Neuronal stem cell (in vitro differentiated cells): ENCODE results near the gene GRIA1.

Experiments
- DNase-seq: peaks from one replicate; pipeline ENCODE4 v3.0.0-alpha.2; 2013; ENCODE audit warnings: low spot score
- H2AFZ ChIP-seq: one replicate; pipeline ENCODE4 v1.6.1; 2013; ENCODE audit warnings: mild to moderate bottlenecking, low read length, inconsistent platforms
- H2AK5ac ChIP-seq: 2 replicates; pipeline ENCODE4 v1.6.1; 2013; ENCODE audit warnings: low read depth, mild to moderate bottlenecking, inconsistent platforms, low read length, moderate library complexity, mixed read lengths
- H2BK120ac ChIP-seq: 2 replicates; pipeline ENCODE4 v1.6.1; 2013; ENCODE audit warnings: low read depth, mild to moderate bottlenecking, inconsistent platforms, low read length, moderate library complexity, mixed read lengths
- H2BK12ac ChIP-seq: one replicate; pipeline ENCODE4 v1.6.1; 2013; ENCODE audit warnings: low read length, inconsistent platforms
- H2BK15ac ChIP-seq: 2 replicates; pipeline ENCODE4 v1.6.1; 2013; ENCODE audit warnings: mild to moderate bottlenecking, low read length, inconsistent platforms, mixed read lengths
- H2BK5ac ChIP-seq: one replicate; pipeline ENCODE4 v1.6.1; 2013; ENCODE audit warnings: inconsistent platforms, mild to moderate bottlenecking, low read length, moderate library complexity
- H3K14ac ChIP-seq: one replicate; pipeline ENCODE4 v1.6.1; 2013; ENCODE audit warnings: low read length, inconsistent platforms
- H3K18ac ChIP-seq: 2 replicates; pipeline ENCODE4 v1.6.1; 2013; ENCODE audit warnings: low read length, inconsistent platforms
- H3K23ac ChIP-seq: 2 replicates; pipeline ENCODE4 v1.6.1; 2013; ENCODE audit warnings: low read depth, mild to moderate bottlenecking, mixed read lengths, low read length, inconsistent platforms; ENCODE audit not compliant: poor library complexity
- H3K27ac ChIP-seq: replicated peaks from 3 replicates; pipeline ENCODE4 v1.5.1; 2013; ENCODE audit warnings: low read length, inconsistent platforms
- H3K27me3 ChIP-seq, 3 experiments: 2 replicates each; pipeline ENCODE4 v1.6.1; 2013; ENCODE audit warnings: low read length in 3 of 3, mild to moderate bottlenecking in 2 of 3, inconsistent platforms in 1 of 3, low read depth in 1 of 3, mixed read lengths in 1 of 3, moderate library complexity in 1 of 3; ENCODE audit not compliant: control insufficient read depth in 3 of 3, insufficient read depth in 3 of 3
- H3K36me3 ChIP-seq, 2 donors: replicated peaks in 1 of 2; 2 replicates each; pipeline ENCODE4 v1.6.1; 2013; ENCODE audit warnings: low read length in 2 of 2; ENCODE audit not compliant: control insufficient read depth in 2 of 2, insufficient read depth in 2 of 2
- H3K4ac ChIP-seq: 2 replicates; pipeline ENCODE4 v1.6.1; 2013; ENCODE audit warnings: inconsistent platforms, mild to moderate bottlenecking, low read length, moderate library complexity
- H3K4me1 ChIP-seq, 2 donors: 1 replicate in 1 of 2; 2 replicates in 1 of 2; pipeline ENCODE4 v1.6.1; 2013; ENCODE audit warnings: low read length in 2 of 2, low read depth in 1 of 2; ENCODE audit not compliant: control insufficient read depth in 2 of 2, insufficient read depth in 1 of 2
- H3K4me2 ChIP-seq: one replicate; pipeline ENCODE4 v1.6.1; 2013; ENCODE audit warnings: mild to moderate bottlenecking, low read length, inconsistent platforms; ENCODE audit not compliant: insufficient read depth, poor library complexity, severe bottlenecking
- H3K4me3 ChIP-seq, 2 donors: 2 replicates each; pipeline ENCODE4 v1.5.1; 2013; ENCODE audit warnings: low read length in 2 of 2, mild to moderate bottlenecking in 2 of 2, inconsistent platforms in 1 of 2, moderate library complexity in 1 of 2
- H3K79me1 ChIP-seq: one replicate; pipeline ENCODE4 v1.6.1; 2013; ENCODE audit warnings: low read depth, mild to moderate bottlenecking, inconsistent platforms, low read length, moderate library complexity
- H3K9ac ChIP-seq: one replicate; pipeline ENCODE4 v1.6.1; 2013; ENCODE audit warnings: mild to moderate bottlenecking, low read depth, low read length, inconsistent platforms; ENCODE audit not compliant: poor library complexity
- H3K9me3 ChIP-seq, 2 donors: replicated peaks in 1 of 2; 2 replicates each; pipeline versions ENCODE3 to v1.6.1; 2013; ENCODE audit warnings: low read length in 2 of 2, mild to moderate bottlenecking in 2 of 2, inconsistent platforms in 1 of 2, low read depth in 1 of 2, mixed read lengths in 1 of 2, moderate library complexity in 1 of 2; ENCODE audit not compliant: control insufficient read depth in 2 of 2, insufficient read depth in 1 of 2
- H4K8ac ChIP-seq: one replicate; pipeline ENCODE4 v1.6.1; 2013; ENCODE audit warnings: low read depth, mild to moderate bottlenecking, inconsistent platforms, low read length, moderate library complexity
- H4K91ac ChIP-seq: one replicate; pipeline ENCODE4 v1.6.1; 2013; ENCODE audit warnings: low read length, low read depth, mild to moderate bottlenecking, inconsistent platforms; ENCODE audit not compliant: poor library complexity
- WGBS, 2 donors: extraction: QIAGEN DNeasy Blood & Tissue Kit; methylation state at CpG; one replicate each; pipeline ENCODE4 v1.1.7; 2013; ENCODE audit warnings: missing lambda C conversion rate in 2 of 2, mixed read lengths in 1 of 2; ENCODE audit not compliant: insufficient read length in 2 of 2, insufficient replicate concordance in 1 of 2; ENCODE audit errors: extremely low coverage in 2 of 2; 5-methylcytosine and 5-hydroxymethylcytosine counted together

Gene GRIA1

DNA sequence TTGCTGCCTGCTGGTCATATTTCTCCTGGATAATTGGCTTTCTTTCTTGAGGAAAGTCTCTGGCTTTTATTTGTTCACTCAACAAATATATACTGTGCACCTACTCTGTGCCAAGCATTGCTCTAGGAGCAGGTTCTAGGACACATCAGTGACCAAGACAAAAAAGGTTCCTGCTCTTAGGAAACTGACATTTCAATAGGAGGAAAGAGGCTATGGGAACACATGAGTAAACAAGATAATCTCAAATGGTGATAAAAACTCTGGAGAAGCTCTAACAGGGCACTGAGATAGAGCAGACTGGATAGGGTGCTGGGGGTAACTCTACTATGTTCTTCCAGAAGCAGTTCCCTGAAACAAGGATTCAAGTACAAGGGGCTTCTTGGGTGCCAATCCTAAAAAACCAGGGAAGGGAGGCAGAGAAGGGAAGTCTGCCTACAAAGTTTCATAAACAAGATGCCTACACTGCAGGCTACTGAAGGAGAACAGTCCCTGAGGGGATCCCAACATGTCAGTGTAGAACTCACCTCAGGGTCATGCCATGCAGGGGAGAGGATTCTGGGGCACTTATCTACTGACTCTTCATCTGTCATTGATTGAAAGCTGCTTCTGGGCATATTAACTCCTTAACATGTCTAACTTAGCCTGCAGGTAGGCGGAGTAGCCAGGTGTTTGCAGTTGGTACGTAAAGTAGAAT is 181.3 kb downstream of the GRIA1 start:
- DNase-seq: no peak
- H3K4me3 ChIP-seq: no peak overlapping the region
- peaks cover 4 to 24% of the 10 kb centered on the region in 2 donors for H3K36me3 ChIP-seq
- no peak overlapping the region for H3K23ac ChIP-seq
- no CpG with 5 or more reads among the region's 2 CpGs for WGBS, 2 donors
- no peak overlapping the region for H4K91ac ChIP-seq
- H2AFZ ChIP-seq: no peak overlapping the region
- no peaks in the 10 kb centered on the region for H3K4me1 ChIP-seq
- H4K8ac ChIP-seq: no peak overlapping the region
- no peak overlapping the region for H2BK15ac ChIP-seq
- H2AK5ac ChIP-seq: no peak overlapping the region
- no peaks in the 10 kb centered on the region for H3K27me3 ChIP-seq
- no peak overlapping the region for H3K27ac ChIP-seq
- no peak overlapping the region for H2BK120ac ChIP-seq
- peaks cover 0 to 4% of the 10 kb centered on the region in 2 donors for H3K9me3 ChIP-seq
- H3K4me2 ChIP-seq: no peak overlapping the region
- no peaks in the 10 kb centered on the region for H3K79me1 ChIP-seq
- H3K9ac ChIP-seq: no peak overlapping the region
- no peak overlapping the region for H3K18ac ChIP-seq
- no peak overlapping the region for H2BK5ac ChIP-seq
- H3K14ac ChIP-seq: no peak overlapping the region
- H3K4ac ChIP-seq: no peak overlapping the region
- no peak overlapping the region for H2BK12ac ChIP-seq

DNA sequence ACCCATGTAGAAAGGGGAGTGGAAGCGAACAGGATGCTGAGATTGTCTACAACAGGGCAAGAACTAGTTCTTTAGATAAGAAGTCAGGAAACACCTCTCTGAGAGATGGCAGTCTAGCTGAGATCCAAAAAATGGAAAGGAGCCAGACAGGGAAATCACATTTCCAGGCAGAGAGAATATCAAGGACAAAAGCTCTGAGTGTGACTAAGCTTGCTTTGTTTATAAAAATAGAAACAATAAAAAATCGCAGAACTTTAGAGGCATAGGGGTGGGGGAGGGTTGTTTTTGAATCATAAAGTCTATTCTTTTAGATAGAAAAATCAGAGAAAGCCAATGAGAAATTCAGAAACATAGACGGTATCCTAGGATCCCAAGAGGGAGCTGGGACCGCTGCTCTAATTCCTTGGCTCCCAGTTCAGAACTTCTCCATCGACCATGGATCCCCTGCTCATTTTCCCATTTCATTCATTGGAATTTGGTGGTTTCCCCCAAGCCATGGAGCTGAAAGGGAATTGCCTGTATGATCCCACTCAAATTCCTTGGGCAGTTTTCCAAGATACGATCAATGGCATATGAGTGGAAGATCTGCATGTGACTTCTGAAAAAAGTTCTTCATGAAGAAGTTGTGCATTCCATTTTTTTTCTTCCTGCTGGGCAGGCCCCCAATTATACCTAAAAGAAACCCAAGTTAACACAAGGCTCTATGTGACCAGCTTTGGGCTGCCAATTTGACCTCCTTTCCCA is 182.0 kb downstream of the GRIA1 start:
- Histone ChIP-seq H4K8ac (no peak overlapping the region), H3K4me1 (no peaks in the 10 kb centered on the region), H3K9me3 (peaks cover 0 to 4% of the 10 kb centered on the region in 2 donors)

DNA sequence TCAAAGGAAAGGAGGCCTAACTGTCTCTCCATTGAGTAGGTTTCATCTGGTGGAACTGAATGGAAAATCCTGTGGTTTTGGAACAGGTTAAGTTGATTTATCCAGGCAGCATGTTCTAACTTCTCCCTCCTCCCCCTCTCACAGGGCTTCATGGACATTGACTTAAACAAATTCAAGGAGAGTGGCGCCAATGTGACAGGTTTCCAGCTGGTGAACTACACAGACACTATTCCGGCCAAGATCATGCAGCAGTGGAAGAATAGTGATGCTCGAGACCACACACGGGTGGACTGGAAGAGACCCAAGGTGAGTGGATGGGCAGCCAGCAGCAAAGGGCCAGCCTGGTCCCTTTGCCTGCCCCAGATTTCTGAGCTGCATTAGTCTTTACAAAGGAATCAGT is 183.9 kb downstream of the GRIA1 start:
- Histone ChIP-seq H3K14ac (no peak overlapping the region), H4K91ac (no peak overlapping the region), H3K9me3 (peaks cover 0 to 13% of the 10 kb centered on the region in 2 donors), H3K4me2 (no peak overlapping the region), H3K18ac (no peak overlapping the region), H3K79me1 (no peaks in the 10 kb centered on the region), H2BK120ac (no peak overlapping the region), H2BK12ac (no peak overlapping the region), H3K23ac (no peak overlapping the region), H2AK5ac (no peak overlapping the region), H3K36me3 (peaks cover 7 to 48% of the 10 kb centered on the region in 2 donors), H2BK5ac (no peak overlapping the region), H3K4me3 (no peak overlapping the region), H3K27ac (no peak overlapping the region), H3K9ac (no peak overlapping the region), H2BK15ac (no peak overlapping the region), H3K27me3 (no peaks in the 10 kb centered on the region), H3K4ac (no peak overlapping the region), H3K4me1 (no peaks in the 10 kb centered on the region), H2AFZ (no peak overlapping the region), H4K8ac (no peak overlapping the region)
- no peak for DNase-seq
- WGBS, 2 donors: no CpG with 5 or more reads among the region's 4 CpGs

More for the DNA sequence above, 182.0 kb downstream of the GRIA1 start:
- Histone ChIP-seq H2BK15ac (no peak overlapping the region), H2AFZ (no peak overlapping the region), H3K27me3 (no peaks in the 10 kb centered on the region), H3K79me1 (no peaks in the 10 kb centered on the region), H2AK5ac (no peak overlapping the region), H3K36me3 (peaks cover 6 to 30% of the 10 kb centered on the region in 2 donors), H3K4ac (no peak overlapping the region), H3K4me2 (no peak overlapping the region), H4K91ac (no peak overlapping the region), H2BK12ac (no peak overlapping the region), H2BK120ac (no peak overlapping the region), H3K9ac (no peak overlapping the region), H2BK5ac (no peak overlapping the region), H3K4me3 (no peak overlapping the region), H3K23ac (no peak overlapping the region), H3K18ac (no peak overlapping the region), H3K14ac (no peak overlapping the region), H3K27ac (no peak overlapping the region)
- no peak for DNase-seq
- no CpG with 5 or more reads among the region's 6 CpGs for WGBS, 2 donors

DNA sequence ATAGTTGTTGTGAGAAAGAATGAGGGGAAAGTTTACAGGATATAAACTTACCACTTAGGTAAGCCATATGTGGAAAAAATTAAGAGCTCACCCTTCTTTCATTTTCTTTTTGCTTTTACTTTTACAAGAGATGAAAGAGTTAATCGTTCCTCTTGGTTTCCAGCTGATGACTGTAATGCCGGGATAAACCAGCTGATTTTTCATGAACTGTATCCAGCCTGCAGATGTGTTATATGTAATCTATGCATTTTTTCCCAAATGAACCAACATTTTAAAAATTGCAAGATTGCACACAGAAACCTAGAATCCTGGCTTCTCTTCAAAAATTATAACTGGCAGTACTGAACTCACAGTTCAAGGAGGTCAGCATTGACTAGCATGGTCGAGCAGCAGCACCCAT is 185.9 kb downstream of the GRIA1 start:
- H2BK120ac ChIP-seq: no peak overlapping the region
- no peak overlapping the region for H2AK5ac ChIP-seq
- H3K27me3 ChIP-seq: no peaks in the 10 kb centered on the region
- no peak overlapping the region for H2AFZ ChIP-seq
- no peak overlapping the region for H3K23ac ChIP-seq
- peaks cover 9 to 60% of the 10 kb centered on the region in 2 donors for H3K36me3 ChIP-seq
- H3K9ac ChIP-seq: no peak overlapping the region
- no peak overlapping the region for H3K4ac ChIP-seq
- H3K14ac ChIP-seq: no peak overlapping the region
- no peak overlapping the region for H3K18ac ChIP-seq
- no peaks in the 10 kb centered on the region for H3K79me1 ChIP-seq
- no peak overlapping the region for H2BK15ac ChIP-seq
- H2BK12ac ChIP-seq: no peak overlapping the region
- no peak overlapping the region for H3K4me3 ChIP-seq
- DNase-seq: no peak
- H2BK5ac ChIP-seq: no peak overlapping the region
- H3K4me2 ChIP-seq: no peak overlapping the region
- no peaks in the 10 kb centered on the region for H3K4me1 ChIP-seq
- H4K8ac ChIP-seq: no peak overlapping the region
- peaks cover 0 to 13% of the 10 kb centered on the region in 2 donors for H3K9me3 ChIP-seq
- H4K91ac ChIP-seq: no peak overlapping the region
- no CpG with 5 or more reads among the region's 3 CpGs for WGBS, 2 donors
- H3K27ac ChIP-seq: no peak overlapping the region
